Right atrium auricular region (tissue), 2 donors: ENCODE data around the gene MKKS. TPM values are rescaled to one million over a fixed set of nuclear protein-coding genes. Genes with fewer than 3 reads are reported as not detected.

Experiments used
- DNase-seq: peaks from one replicate; pipeline ENCODE4 v3.0.0-alpha.2; 2019; ENCODE audit warnings: low spot score
- H3K27ac ChIP-seq, 2 donors: fragments of 200-600 bp; sonication (generic); 1 replicate in 1 of 2; 2 replicates in 1 of 2; pipeline ENCODE4 v1.5.1; 2016 to 2019
- H3K27me3 ChIP-seq, 2 donors: fragments of 200-600 bp; sonication (generic); one replicate each; pipeline versions ENCODE4 v1.5.1 to v1.6.0; 2017 to 2019
- H3K36me3 ChIP-seq: fragments of 200-600 bp; sonication (generic); one replicate; pipeline ENCODE4 v1.5.1; 2016
- H3K4me1 ChIP-seq, 2 donors: fragments of 200-600 bp; sonication (generic); one replicate each; pipeline versions ENCODE4 v1.5.1 to v1.6.0; 2017 to 2019
- H3K4me3 ChIP-seq, 2 donors: fragments of 200-600 bp; sonication (generic); 1 replicate in 1 of 2; 2 replicates in 1 of 2; pipeline ENCODE4 v1.5.1; 2017 to 2019; ENCODE audit warnings: mild to moderate bottlenecking in 1 of 2, moderate library complexity in 1 of 2
- H3K9me3 ChIP-seq, 2 donors: fragments of 200-600 bp; sonication (generic); one replicate each; pipeline ENCODE4 v1.5.1; 2019
- total RNA-seq, 2 donors: library from RNA; depleted of rRNA; stranded (reverse); fragments of >200 nt; gene quantifications; one replicate each; pipeline ENCODE4 v1.1.0, GENCODE V29; 2016
- TF ChIP-seq, protein P1 (sequence below), 2 donors: fragments of 200-600 bp; sonication (generic); IDR thresholded peaks; one replicate each; pipeline ENCODE4 v1.5.1; 2019; ENCODE audit warnings: antibody characterized with exemption in 2 of 2

The MKKS gene
- total RNA-seq, 2 donors from 2014 or later: 12.4 to 15.4 TPM

- Histone ChIP-seq H3K9me3 (no peaks in the 10 kb centered on the region), H3K27me3 (no peaks in the 10 kb centered on the region), H3K27ac (no peak overlapping the region), H3K4me3 (no peak overlapping the region), H3K36me3 (no peaks in the 10 kb centered on the region), H3K4me1 (peaks cover 0 to 40% of the 10 kb centered on the region in 2 donors)
- no peak for DNase-seq
- TF ChIP-seq, protein P1, sequence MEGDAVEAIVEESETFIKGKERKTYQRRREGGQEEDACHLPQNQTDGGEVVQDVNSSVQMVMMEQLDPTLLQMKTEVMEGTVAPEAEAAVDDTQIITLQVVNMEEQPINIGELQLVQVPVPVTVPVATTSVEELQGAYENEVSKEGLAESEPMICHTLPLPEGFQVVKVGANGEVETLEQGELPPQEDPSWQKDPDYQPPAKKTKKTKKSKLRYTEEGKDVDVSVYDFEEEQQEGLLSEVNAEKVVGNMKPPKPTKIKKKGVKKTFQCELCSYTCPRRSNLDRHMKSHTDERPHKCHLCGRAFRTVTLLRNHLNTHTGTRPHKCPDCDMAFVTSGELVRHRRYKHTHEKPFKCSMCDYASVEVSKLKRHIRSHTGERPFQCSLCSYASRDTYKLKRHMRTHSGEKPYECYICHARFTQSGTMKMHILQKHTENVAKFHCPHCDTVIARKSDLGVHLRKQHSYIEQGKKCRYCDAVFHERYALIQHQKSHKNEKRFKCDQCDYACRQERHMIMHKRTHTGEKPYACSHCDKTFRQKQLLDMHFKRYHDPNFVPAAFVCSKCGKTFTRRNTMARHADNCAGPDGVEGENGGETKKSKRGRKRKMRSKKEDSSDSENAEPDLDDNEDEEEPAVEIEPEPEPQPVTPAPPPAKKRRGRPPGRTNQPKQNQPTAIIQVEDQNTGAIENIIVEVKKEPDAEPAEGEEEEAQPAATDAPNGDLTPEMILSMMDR (IDR thresholded peaks at IDR 0.05): no peak
Observed at GRCh38 chr20:10430704-10431103, 3.3 kb downstream of the MKKS start.

DNA sequence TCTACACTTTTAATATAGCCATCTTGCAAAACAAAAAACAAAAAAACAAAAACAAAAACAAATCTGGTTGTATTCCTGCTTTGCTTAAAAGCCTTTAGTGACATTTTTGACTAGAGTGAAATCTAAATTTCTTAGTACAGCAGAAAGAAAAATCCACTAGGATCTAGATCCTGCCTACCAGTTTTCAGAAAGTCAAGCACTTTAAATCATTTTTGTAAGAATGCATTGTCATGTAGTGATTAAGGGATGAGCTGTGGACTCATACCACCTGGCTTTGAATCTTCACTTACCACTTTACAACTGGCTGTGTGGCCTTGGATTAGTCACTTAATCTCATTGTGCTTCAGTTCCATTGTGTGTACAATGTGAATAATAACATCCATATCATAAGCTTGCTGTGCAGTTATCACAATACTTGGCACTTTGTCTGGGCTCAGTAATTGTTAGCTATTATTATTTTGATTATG lies 4.0 kb downstream of the MKKS start:
- Histone ChIP-seq H3K4me3 (no peak overlapping the region), H3K4me1 (peaks cover 0 to 37% of the 10 kb centered on the region in 2 donors)
- DNase-seq: no peak

DNA sequence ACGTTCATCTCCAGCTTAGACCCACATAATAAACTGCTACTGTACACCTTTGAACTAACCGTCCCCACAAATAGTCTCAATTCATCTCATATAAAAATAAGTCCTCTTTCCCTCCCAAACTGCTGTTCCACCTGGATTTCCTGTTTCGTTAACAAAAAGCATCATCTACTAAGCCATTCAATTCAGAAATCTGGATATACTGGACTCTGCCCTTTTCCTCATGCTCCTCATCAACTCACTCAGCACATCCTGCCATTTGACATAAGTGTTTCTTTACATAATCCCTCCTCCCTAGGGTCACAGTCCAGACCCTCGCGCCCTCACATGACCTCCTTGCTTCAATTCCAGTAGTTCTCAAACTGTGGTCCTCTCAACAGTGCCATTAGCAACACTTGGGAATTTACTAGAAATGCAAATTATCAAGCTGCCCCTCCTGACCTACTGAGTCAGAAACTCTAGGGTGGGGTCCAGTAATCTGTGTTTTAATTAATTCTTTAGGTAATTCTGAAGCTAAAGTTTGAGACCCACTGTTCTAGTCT lies 4.5 kb downstream of the MKKS start:
- Histone ChIP-seq H3K4me1 (peaks cover 0 to 37% of the 10 kb centered on the region in 2 donors), H3K36me3 (no peaks in the 10 kb centered on the region), H3K9me3 (no peaks in the 10 kb centered on the region), H3K27ac (no peak overlapping the region), H3K27me3 (no peaks in the 10 kb centered on the region), H3K4me3 (no peak overlapping the region)
- no peak for DNase-seq
- TF ChIP-seq, protein P1 (IDR thresholded peaks at IDR 0.05): no peak

More for the DNA sequence above, 4.0 kb downstream of the MKKS start:
- no peaks in the 10 kb centered on the region for H3K27me3 ChIP-seq
- TF ChIP-seq, protein P1 (IDR thresholded peaks at IDR 0.05): no peak
- H3K27ac ChIP-seq: no peak overlapping the region
- no peaks in the 10 kb centered on the region for H3K36me3 ChIP-seq
- H3K9me3 ChIP-seq: no peaks in the 10 kb centered on the region

DNA sequence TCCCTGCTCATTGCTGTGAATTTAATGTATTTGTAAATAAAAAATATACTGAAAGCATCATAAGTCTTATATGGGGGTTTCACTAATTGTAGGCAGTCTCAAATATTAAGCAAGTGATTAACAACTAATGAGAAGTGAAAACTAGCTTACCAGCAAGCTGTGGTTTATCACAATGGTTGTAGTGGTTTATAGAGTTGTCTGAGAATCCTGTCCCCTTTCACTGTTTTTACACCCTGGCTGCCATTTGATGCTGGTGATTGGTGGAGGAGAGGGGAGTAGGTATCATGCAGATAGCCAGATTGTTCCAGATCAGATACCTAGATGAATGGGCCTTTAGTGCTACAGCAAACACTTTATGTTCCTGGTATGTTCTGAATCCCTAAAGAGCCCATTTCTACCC lies 6.0 kb downstream of the MKKS start:
- H3K27me3 ChIP-seq: no peaks in the 10 kb centered on the region
- H3K27ac ChIP-seq: no peak overlapping the region
- H3K9me3 ChIP-seq: no peaks in the 10 kb centered on the region
- no peak overlapping the region for H3K4me3 ChIP-seq
- no peak for DNase-seq
- H3K4me1 ChIP-seq: peaks cover 0 to 32% of the 10 kb centered on the region in 2 donors
- no peaks in the 10 kb centered on the region for H3K36me3 ChIP-seq
- TF ChIP-seq, protein P1 (IDR thresholded peaks at IDR 0.05): no peak

GRCh38 chr20:10427060-10427692 lies 6.8 kb downstream of the MKKS start:
- H3K4me3 ChIP-seq: no peak overlapping the region
- H3K36me3 ChIP-seq: no peaks in the 10 kb centered on the region
- peaks cover 0 to 24% of the 10 kb centered on the region in 2 donors for H3K4me1 ChIP-seq
- H3K27ac ChIP-seq: no peak overlapping the region
- TF ChIP-seq, protein P1 (IDR thresholded peaks at IDR 0.05): peak; percentile 79 to 83
- no peaks in the 10 kb centered on the region for H3K9me3 ChIP-seq
- DNase-seq: no peak
- no peaks in the 10 kb centered on the region for H3K27me3 ChIP-seq
